ENCODE data around the gene PI4KB. TPM values are rescaled to one million over a fixed set of nuclear protein-coding genes. Genes with fewer than 3 reads are reported as not detected.

The PI4KB gene
- total and polyA plus RNA-seq, 2 of the 13 experiments (the other 11 are each of a cell fraction or from before 2014, with no cell fraction given) = 19.5 to 29.3 TPM

DNA sequence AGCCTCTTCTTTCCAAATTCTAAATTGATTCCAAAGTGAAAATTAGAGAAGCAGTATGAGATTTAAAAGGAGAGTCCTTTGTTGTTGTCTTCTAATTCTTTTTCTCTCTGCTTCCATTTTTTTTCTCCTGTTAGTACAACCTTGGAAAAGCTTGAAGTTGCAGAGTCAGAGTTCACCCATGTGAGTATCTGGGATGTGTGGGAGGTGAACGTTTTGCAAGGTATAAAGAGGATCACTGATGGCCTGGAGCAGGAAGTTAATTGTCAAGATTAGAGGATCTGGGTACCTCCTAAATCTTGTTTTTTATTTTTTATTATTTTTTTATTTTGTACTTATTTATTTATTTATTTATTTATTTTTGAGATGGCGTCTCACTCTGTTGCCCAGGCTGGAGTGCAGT, 80.4 kb downstream of the PI4KB start:
- POLR2A ChIA-PET = interaction anchor here (1.2 to 1.9 kb wide), 2 partner anchors 35 to 50 kb away, joined by 3 to 4 read pairs; partner anchors contain the start of gene ZNF687
- Histone ChIP-seq H4K20me1 (ENCODE audit: insufficient read depth, low read length) (no peaks in the 10 kb centered on the region), H3K4me2 (ENCODE audit: low read depth, low read length) (no peak overlapping the region), H3K9ac (ENCODE audit: insufficient read depth, low read depth, low read length) (no peak overlapping the region), H3K4me3 (replicated peaks in 1 of 3; ENCODE audit: insufficient read depth in 1 of 3, low read depth in 2 of 3, low read length in 3 of 3) (no peak overlapping the region), H3K4me1 (ENCODE audit: insufficient read depth, low read length) (peaks cover 15% of the 10 kb centered on the region), H3K9me3 (ENCODE audit: low read length) (no peaks in the 10 kb centered on the region), H3K36me3 (replicated peaks in 1 of 2; ENCODE audit: control insufficient read depth in 1 of 2, insufficient read depth in 2 of 2, low read length in 2 of 2) (peaks cover 28 to 69% of the 10 kb centered on the region in 2 experiments), H2AFZ (ENCODE audit: low read length) (no peak overlapping the region), H3K27ac (ENCODE audit: extremely low read length, insufficient read depth, low read length) (no peak overlapping the region), H3K79me2 (ENCODE audit: insufficient read depth, low read length) (no peaks in the 10 kb centered on the region), H3K27me3 (ENCODE audit: control insufficient read depth in 1 of 2, insufficient read depth in 2 of 2, low read length in 2 of 2) (no peaks in the 10 kb centered on the region)
- CTCF ChIA-PET (ENCODE audit: low intra/inter-chr PET ratio, low total read pairs) = no interaction called here
- intact Hi-C loops (cut with micrococcal nuclease; ENCODE audit: unreplicated experiment) (no loop called here), in situ Hi-C loops (cut with HindIII; ENCODE audit: extremely low pct_ligation_motif_present, low pct_unique_long_range_greater_than_20kb) (no loop called here)
- no TSS peak for BruUV-seq (replicated peaks)
- ATAC-seq (no peak), FAIRE-seq (no peak), DNase-seq (ENCODE audit: low spot score) (no peak)
- 94% methylated on average over 2 of the region's 2 CpGs for WGBS (ENCODE audit: low lambda C conversion rate)
- no peak for TF ChIP-seq ZNF850 (CRISPR knock-in tag; conservative IDR thresholded peaks at IDR 0.05)
- no peak for TF ChIP-seq NRL (CRISPR knock-in tag; IDR thresholded peaks at IDR 0.05; ENCODE audit: borderline replicate concordance)
- TF ChIP-seq RXRA (CRISPR knock-in tag; IDR thresholded peaks at IDR 0.05) = no peak
- TF ChIP-seq PRDM15 (CRISPR knock-in tag; IDR thresholded peaks at IDR 0.05) = no peak
- no peak for TF ChIP-seq SMC3 (IDR thresholded peaks at IDR 0.05; ENCODE audit: low read length)
- TF ChIP-seq ZNF264 (CRISPR knock-in tag; IDR thresholded peaks at IDR 0.05) = no peak
- no peak for TF ChIP-seq MAFK (conservative IDR thresholded peaks at IDR 0.05 in 1 of 2, IDR thresholded peaks at IDR 0.05 in 1 of 2; ENCODE audit: low read length in 2 of 2)
- TF ChIP-seq FUBP1 (CRISPR knock-in tag; IDR thresholded peaks at IDR 0.05; ENCODE audit: borderline replicate concordance) = no peak
- no peak for TF ChIP-seq SNAPC2 (CRISPR knock-in tag; IDR thresholded peaks at IDR 0.05)
- TF ChIP-seq SKI (IDR thresholded peaks at IDR 0.05; ENCODE audit: partially characterized antibody) = no peak
- TF ChIP-seq NCOA2 (CRISPR knock-in tag; IDR thresholded peaks at IDR 0.05) = no peak
- no peak for TF ChIP-seq REXO4 (CRISPR knock-in tag; IDR thresholded peaks at IDR 0.05; ENCODE audit: borderline replicate concordance)

All from HepG2 (cell line).